Adrenal gland (tissue), 5 donors: ENCODE data around the gene RYR1.

Experiments used
- POLR2A ChIP-seq, 2 donors: fragments of 450-650 bp; IDR thresholded peaks; one replicate each; pipeline ENCODE4 v1.6.1; 2017; ENCODE audit warnings: antibody characterized with exemption in 2 of 2, mild to moderate bottlenecking in 2 of 2, moderate library complexity in 1 of 2
- TF ChIP-seq, protein P1 (sequence below), 6 experiments: fragments of 450-650 bp in 4 of 6; fragments of 200-600 bp in 2 of 6; sonication (generic) in 1 of 6; IDR thresholded peaks; 1 replicate in 5 of 6; 2 replicates in 1 of 6; pipeline versions ENCODE4 v1.5.1 to v1.8.0; 2016 to 2021; ENCODE audit warnings: antibody characterized with exemption in 6 of 6, mild to moderate bottlenecking in 2 of 6, moderate library complexity in 1 of 6
- donor health status: DM: no; HTN: no; CAD: no.

DNA sequence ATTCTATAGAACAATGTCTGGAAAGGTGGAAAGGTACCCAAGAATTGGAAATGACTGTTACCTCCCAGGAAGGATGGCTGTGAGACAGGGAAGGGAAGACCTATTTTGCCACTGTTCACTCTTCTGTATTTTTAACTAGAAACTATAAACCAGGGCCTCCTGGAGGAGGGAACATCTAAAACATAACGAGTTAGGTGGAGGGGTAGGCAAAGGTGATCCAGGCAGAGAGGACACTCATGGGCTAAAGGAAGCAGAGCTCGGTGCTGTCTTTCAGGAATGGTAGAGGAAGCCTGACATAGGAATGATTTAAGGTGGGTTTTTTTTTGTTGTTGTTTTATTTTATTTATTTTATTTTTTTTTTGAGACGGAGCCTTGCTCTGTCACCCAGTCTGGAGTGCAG lies 191.3 kb downstream of the RYR1 start:
- TF ChIP-seq, protein P1, sequence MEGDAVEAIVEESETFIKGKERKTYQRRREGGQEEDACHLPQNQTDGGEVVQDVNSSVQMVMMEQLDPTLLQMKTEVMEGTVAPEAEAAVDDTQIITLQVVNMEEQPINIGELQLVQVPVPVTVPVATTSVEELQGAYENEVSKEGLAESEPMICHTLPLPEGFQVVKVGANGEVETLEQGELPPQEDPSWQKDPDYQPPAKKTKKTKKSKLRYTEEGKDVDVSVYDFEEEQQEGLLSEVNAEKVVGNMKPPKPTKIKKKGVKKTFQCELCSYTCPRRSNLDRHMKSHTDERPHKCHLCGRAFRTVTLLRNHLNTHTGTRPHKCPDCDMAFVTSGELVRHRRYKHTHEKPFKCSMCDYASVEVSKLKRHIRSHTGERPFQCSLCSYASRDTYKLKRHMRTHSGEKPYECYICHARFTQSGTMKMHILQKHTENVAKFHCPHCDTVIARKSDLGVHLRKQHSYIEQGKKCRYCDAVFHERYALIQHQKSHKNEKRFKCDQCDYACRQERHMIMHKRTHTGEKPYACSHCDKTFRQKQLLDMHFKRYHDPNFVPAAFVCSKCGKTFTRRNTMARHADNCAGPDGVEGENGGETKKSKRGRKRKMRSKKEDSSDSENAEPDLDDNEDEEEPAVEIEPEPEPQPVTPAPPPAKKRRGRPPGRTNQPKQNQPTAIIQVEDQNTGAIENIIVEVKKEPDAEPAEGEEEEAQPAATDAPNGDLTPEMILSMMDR (IDR thresholded peaks at IDR 0.05), result no peak
- no peak for TF ChIP-seq POLR2A (IDR thresholded peaks at IDR 0.05)
